GM12878 (cell line): Measurements from ENCODE around the gene TMEM30A. TPM values are rescaled to one million over a fixed set of nuclear protein-coding genes. Genes with fewer than 3 reads are reported as not detected.

Source experiments
- CHD1 ChIP-seq: IDR thresholded peaks from 2 replicates; pipeline ENCODE4 v1.6.1; 2012; ENCODE audit warnings: low read depth, low read length, improper control_type of control experiment
- CREM ChIP-seq: IDR thresholded peaks from 2 replicates; pipeline ENCODE4 v1.6.1; 2014; ENCODE audit warnings: antibody characterized with exemption, low read depth
- FOXM1 ChIP-seq: IDR thresholded peaks from 2 replicates; pipeline ENCODE4 v1.6.1; 2012; ENCODE audit warnings: low read depth, mild to moderate bottlenecking, inconsistent platforms, low read length, moderate library complexity
- GATAD2B ChIP-seq: fragments of 450-650 bp; conservative IDR thresholded peaks from 2 replicates; pipeline ENCODE4 v1.6.1; 2017; ENCODE audit warnings: low read depth, mild to moderate bottlenecking, moderate library complexity
- IRF5 ChIP-seq: fragments of 450-650 bp; IDR thresholded peaks from 2 replicates; pipeline ENCODE4 v1.6.1; 2017; ENCODE audit warnings: borderline replicate concordance
- JUND ChIP-seq: IDR thresholded peaks from 2 replicates; pipeline ENCODE4 v1.6.1; 2012; ENCODE audit warnings: low read depth, mild to moderate bottlenecking, low read length, improper control_type of control experiment, moderate library complexity
- KDM1A ChIP-seq: fragments of 200-600 bp; sonication (generic); IDR thresholded peaks from 2 replicates; pipeline ENCODE4 v1.6.1; 2016; ENCODE audit warnings: borderline replicate concordance
- KLF5 ChIP-seq: fragments of 450-650 bp; IDR thresholded peaks from 2 replicates; pipeline ENCODE4 v1.6.1; 2014; ENCODE audit warnings: mild to moderate bottlenecking; ENCODE audit not compliant: partially characterized antibody
- LARP7 ChIP-seq: fragments of 450-650 bp; IDR thresholded peaks from 2 replicates; pipeline ENCODE4 v1.6.1; 2017; ENCODE audit warnings: mild to moderate bottlenecking
- MEF2A ChIP-seq: IDR thresholded peaks from 2 replicates; pipeline ENCODE4 v1.6.1; 2011; ENCODE audit warnings: low read depth, mild to moderate bottlenecking, low read length, moderate library complexity; ENCODE audit not compliant: insufficient read depth
- MYB ChIP-seq: fragments of 150-350 bp; IDR thresholded peaks from 2 replicates; pipeline ENCODE4 v1.6.1; 2014; ENCODE audit warnings: mild to moderate bottlenecking, low read depth, low read length, borderline replicate concordance
- POLR2AphosphoS5 ChIP-seq: IDR thresholded peaks from 2 replicates; pipeline ENCODE4 v1.6.1; 2011; ENCODE audit warnings: mild to moderate bottlenecking, low read length, inconsistent platforms
- RELB ChIP-seq: fragments of 450-650 bp; IDR thresholded peaks from 2 replicates; pipeline ENCODE4 v1.6.1; 2017; ENCODE audit warnings: low read depth, mild to moderate bottlenecking, moderate library complexity
- RUNX3 ChIP-seq: IDR thresholded peaks from 2 replicates; pipeline ENCODE4 v1.6.1; 2012; ENCODE audit warnings: low read length, inconsistent platforms
- SMAD1 ChIP-seq: fragments of 450-650 bp; IDR thresholded peaks from 2 replicates; pipeline ENCODE4 v1.6.1; 2018; ENCODE audit warnings: mild to moderate bottlenecking, low read depth; ENCODE audit not compliant: partially characterized antibody
- SMAD5 ChIP-seq: IDR thresholded peaks from 2 replicates; pipeline ENCODE4 v1.6.1; 2016; ENCODE audit warnings: antibody characterized with exemption, low read depth
- SMC3 ChIP-seq: IDR thresholded peaks from 2 replicates; pipeline ENCODE4 v1.6.1; 2011; ENCODE audit warnings: low read length, improper control_type of control experiment, borderline replicate concordance
- SP1 ChIP-seq: IDR thresholded peaks from one replicate; pipeline ENCODE4 v1.6.1; 2011; ENCODE audit warnings: low read depth, low read length
- SPI1 ChIP-seq: IDR thresholded peaks from 2 replicates; pipeline ENCODE4 v1.6.1; 2011; ENCODE audit warnings: low read depth, mild to moderate bottlenecking, low read length, moderate library complexity, borderline replicate concordance; ENCODE audit not compliant: insufficient read depth
- ZNF24 ChIP-seq: fragments of 450-650 bp; IDR thresholded peaks from 2 replicates; pipeline ENCODE4 v1.6.1; 2017; ENCODE audit warnings: antibody characterized with exemption, mild to moderate bottlenecking
- ZZZ3 ChIP-seq: IDR thresholded peaks from 2 replicates; pipeline ENCODE4 v1.6.1; 2011; ENCODE audit warnings: low read depth; ENCODE audit not compliant: control insufficient read depth, insufficient read length
- polyA plus RNA-seq, 11 experiments: library from polyadenylated mRNA; depleted of rRNA in 4 of 11; unstranded in 6 of 11; stranded (reverse) in 5 of 11; fragments of >200 nt; fragmentation: Nextera tagmentation in 4 of 11; fragmentation: Illumina TruSeq in 1 of 11; extraction: Ambion mirVana in 4 of 11; extraction: Trizol in 1 of 11; gene quantifications; 1 replicate in 1 of 11; 2 replicates in 10 of 11; pipeline versions ENCODE4 v1.2.1 to v1.2.3, GENCODE V29; 2011 to 2016; ENCODE audit warnings: inconsistent platforms in 2 of 11, missing spikeins in 2 of 11, low read depth in 1 of 11
- total RNA-seq, 4 experiments: library from RNA; depleted of rRNA in 3 of 4; stranded (reverse); fragments of >200 nt in 3 of 4; fragmentation: Illumina TruSeq in 1 of 4; extraction: Trizol in 1 of 4; gene quantifications; 2 replicates each; pipeline versions ENCODE4 v1.2.1 to v1.2.3, GENCODE V29; 2013 to 2021
- TF ChIP-seq, protein P1 (sequence below): fragments of 450-650 bp; IDR thresholded peaks from 2 replicates; pipeline ENCODE4 v1.6.1; 2016; ENCODE audit warnings: mild to moderate bottlenecking
- TF ChIP-seq, protein P2 (sequence below): IDR thresholded peaks from 2 replicates; pipeline ENCODE4 v1.6.1; 2012; ENCODE audit warnings: low read depth, low read length, improper control_type of control experiment
- TF ChIP-seq, protein P3 (sequence below): IDR thresholded peaks from 2 replicates; pipeline ENCODE4 v1.6.1; 2012; ENCODE audit warnings: low read depth, low read length, improper control_type of control experiment
- TF ChIP-seq, protein P4 (sequence below): IDR thresholded peaks from 2 replicates; pipeline ENCODE4 v1.6.1; 2012; ENCODE audit warnings: low read depth, low read length, improper control_type of control experiment

The TMEM30A gene
- total and polyA plus RNA-seq, 10 of the 15 experiments (the other 5 are each of a cell fraction or from before 2014, with no cell fraction given) = 11.9 to 61.6 (median 43.2) TPM

- TF ChIP-seq, protein P1, sequence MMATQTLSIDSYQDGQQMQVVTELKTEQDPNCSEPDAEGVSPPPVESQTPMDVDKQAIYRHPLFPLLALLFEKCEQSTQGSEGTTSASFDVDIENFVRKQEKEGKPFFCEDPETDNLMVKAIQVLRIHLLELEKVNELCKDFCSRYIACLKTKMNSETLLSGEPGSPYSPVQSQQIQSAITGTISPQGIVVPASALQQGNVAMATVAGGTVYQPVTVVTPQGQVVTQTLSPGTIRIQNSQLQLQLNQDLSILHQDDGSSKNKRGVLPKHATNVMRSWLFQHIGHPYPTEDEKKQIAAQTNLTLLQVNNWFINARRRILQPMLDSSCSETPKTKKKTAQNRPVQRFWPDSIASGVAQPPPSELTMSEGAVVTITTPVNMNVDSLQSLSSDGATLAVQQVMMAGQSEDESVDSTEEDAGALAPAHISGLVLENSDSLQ = peak; percentile 86
- TF ChIP-seq JUND (no peak), RELB (peak; percentile 99), SPI1 (peak; percentile 77; the same call in 1 of the 2 replicates), KLF5 (peak; percentile 50), SMAD1 (peak; percentile 80), ZZZ3 (no peak), MEF2A (no peak), LARP7 (peak; percentile 98), CHD1 (no peak), RUNX3 (peak; percentile 71), SMAD5 (peak; percentile 65; the same call in 1 of the 2 replicates), ZNF24 (no peak), SP1 (peak; percentile 84), CREM (peak; percentile 20), POLR2AphosphoS5 (peak; percentile 99), KDM1A (no peak), IRF5 (peak; percentile 64; the same call in 1 of the 2 replicates), MYB (no peak), SMC3 (no peak), FOXM1 (peak; percentile 28; the same call in 1 of the 2 replicates), GATAD2B (peak; percentile 86)
- TF ChIP-seq, protein P2, sequence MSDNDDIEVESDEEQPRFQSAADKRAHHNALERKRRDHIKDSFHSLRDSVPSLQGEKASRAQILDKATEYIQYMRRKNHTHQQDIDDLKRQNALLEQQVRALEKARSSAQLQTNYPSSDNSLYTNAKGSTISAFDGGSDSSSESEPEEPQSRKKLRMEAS = peak; percentile 71
- TF ChIP-seq, protein P3, sequence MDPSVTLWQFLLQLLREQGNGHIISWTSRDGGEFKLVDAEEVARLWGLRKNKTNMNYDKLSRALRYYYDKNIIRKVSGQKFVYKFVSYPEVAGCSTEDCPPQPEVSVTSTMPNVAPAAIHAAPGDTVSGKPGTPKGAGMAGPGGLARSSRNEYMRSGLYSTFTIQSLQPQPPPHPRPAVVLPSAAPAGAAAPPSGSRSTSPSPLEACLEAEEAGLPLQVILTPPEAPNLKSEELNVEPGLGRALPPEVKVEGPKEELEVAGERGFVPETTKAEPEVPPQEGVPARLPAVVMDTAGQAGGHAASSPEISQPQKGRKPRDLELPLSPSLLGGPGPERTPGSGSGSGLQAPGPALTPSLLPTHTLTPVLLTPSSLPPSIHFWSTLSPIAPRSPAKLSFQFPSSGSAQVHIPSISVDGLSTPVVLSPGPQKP = no peak; the same call in 1 of the 2 replicates
- TF ChIP-seq, protein P4, sequence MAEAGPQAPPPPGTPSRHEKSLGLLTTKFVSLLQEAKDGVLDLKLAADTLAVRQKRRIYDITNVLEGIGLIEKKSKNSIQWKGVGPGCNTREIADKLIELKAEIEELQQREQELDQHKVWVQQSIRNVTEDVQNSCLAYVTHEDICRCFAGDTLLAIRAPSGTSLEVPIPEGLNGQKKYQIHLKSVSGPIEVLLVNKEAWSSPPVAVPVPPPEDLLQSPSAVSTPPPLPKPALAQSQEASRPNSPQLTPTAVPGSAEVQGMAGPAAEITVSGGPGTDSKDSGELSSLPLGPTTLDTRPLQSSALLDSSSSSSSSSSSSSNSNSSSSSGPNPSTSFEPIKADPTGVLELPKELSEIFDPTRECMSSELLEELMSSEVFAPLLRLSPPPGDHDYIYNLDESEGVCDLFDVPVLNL = no peak
Measured at GRCh38 chr6:75284632-75285282, at the start of gene TMEM30A (continued).
